Left lung (tissue), 10 donors: ENCODE measurements around the gene HSPBAP1. TPM values are rescaled to one million over a fixed set of nuclear protein-coding genes. Genes with fewer than 3 reads are reported as not detected.
"Not testable (repeated sequence)": the region's sequence is repeated elsewhere in the genome, so short reads cannot be mapped to it uniquely, and the experiment has no call there.

ENCODE experiments used
- ATAC-seq: fragments of 200-7000 bp; cut with Tn5 transposase; one replicate; pipeline ENCODE4 v1.9.1; 2020; ENCODE audit warnings: moderate library complexity
- DNase-seq, 4 donors: peaks; one replicate each; pipeline ENCODE4 v3.0.0-alpha.2; 2013 to 2020
- H3K27ac ChIP-seq, 2 donors: fragments of 200-600 bp; sonication (generic) in 1 of 2; one replicate each; pipeline versions ENCODE4 v1.5.0 to v1.8.0; 2020 to 2021
- H3K27me3 ChIP-seq, 2 donors: fragments of 200-600 bp; sonication (generic) in 1 of 2; one replicate each; pipeline versions ENCODE4 v1.5.0 to v1.8.0; 2020 to 2021
- H3K36me3 ChIP-seq, 2 donors: fragments of 200-600 bp; sonication (generic) in 1 of 2; one replicate each; pipeline versions ENCODE4 v1.5.0 to v1.8.0; 2020 to 2021
- H3K4me1 ChIP-seq, 2 donors: fragments of 200-600 bp; one replicate each; pipeline ENCODE4 v1.8.0; 2021
- H3K4me3 ChIP-seq, 2 donors: fragments of 200-600 bp; sonication (generic) in 1 of 2; one replicate each; pipeline versions ENCODE4 v1.5.0 to v1.8.0; 2020 to 2021; ENCODE audit warnings: mild to moderate bottlenecking in 1 of 2
- H3K9me3 ChIP-seq, 2 donors: fragments of 200-600 bp; sonication (generic) in 1 of 2; one replicate each; pipeline versions ENCODE4 v1.5.0 to v1.8.0; 2020 to 2021
- intact Hi-C, 2 donors: fragments of 100-400 bp; cut with DNase I; formaldehyde crosslinking; loops; one replicate each; pipeline versions ENCODE4 v1.11.2 to v1.14.2; 2022
- polyA plus RNA-seq, 6 donors: library from polyadenylated mRNA; unstranded; fragments of 120-200 nt; gene quantifications; one replicate each; pipeline ENCODE4 v1.2.1, GENCODE V29; 2013; ENCODE audit not compliant: insufficient read length in 6 of 6
- total RNA-seq, 2 donors: library from RNA; stranded (reverse); fragmentation: NEBNext Ultra II Directional; extraction: Animal tissue kit (Norgen Biotek cat#: 25700); gene quantifications; one replicate each; pipeline ENCODE4 v1.2.1, GENCODE V29; 2021
- TF ChIP-seq, protein P1 (sequence below), 2 donors: fragments of 200-600 bp; sonication (generic) in 1 of 2; IDR thresholded peaks; one replicate each; pipeline versions ENCODE4 v1.5.0 to v1.8.0; 2021; ENCODE audit warnings: antibody characterized with exemption in 2 of 2
- donor health status: DM: no; HTN: yes; CAD: no.
- donor health status: DM: no; HTN: no; CAD: no.

The HSPBAP1 gene
- total and polyA plus RNA-seq, 8 donors, result 8.2 to 16.0 (median 13.1) TPM

GRCh38 chr3:122743581-122744120, 50.0 kb downstream of the HSPBAP1 start:
- DNase-seq, result no peak

GRCh38 chr3:122742234-122742633, 51.4 kb downstream of the HSPBAP1 start:
- Histone ChIP-seq H3K9me3 (no peaks in the 10 kb centered on the region), H3K4me3 (no peak overlapping the region), H3K4me1 (no peaks in the 10 kb centered on the region), H3K36me3 (peaks cover 0 to 33% of the 10 kb centered on the region in 2 donors), H3K27ac (no peak overlapping the region), H3K27me3 (no peaks in the 10 kb centered on the region)
- TF ChIP-seq, protein P1, sequence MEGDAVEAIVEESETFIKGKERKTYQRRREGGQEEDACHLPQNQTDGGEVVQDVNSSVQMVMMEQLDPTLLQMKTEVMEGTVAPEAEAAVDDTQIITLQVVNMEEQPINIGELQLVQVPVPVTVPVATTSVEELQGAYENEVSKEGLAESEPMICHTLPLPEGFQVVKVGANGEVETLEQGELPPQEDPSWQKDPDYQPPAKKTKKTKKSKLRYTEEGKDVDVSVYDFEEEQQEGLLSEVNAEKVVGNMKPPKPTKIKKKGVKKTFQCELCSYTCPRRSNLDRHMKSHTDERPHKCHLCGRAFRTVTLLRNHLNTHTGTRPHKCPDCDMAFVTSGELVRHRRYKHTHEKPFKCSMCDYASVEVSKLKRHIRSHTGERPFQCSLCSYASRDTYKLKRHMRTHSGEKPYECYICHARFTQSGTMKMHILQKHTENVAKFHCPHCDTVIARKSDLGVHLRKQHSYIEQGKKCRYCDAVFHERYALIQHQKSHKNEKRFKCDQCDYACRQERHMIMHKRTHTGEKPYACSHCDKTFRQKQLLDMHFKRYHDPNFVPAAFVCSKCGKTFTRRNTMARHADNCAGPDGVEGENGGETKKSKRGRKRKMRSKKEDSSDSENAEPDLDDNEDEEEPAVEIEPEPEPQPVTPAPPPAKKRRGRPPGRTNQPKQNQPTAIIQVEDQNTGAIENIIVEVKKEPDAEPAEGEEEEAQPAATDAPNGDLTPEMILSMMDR (IDR thresholded peaks at IDR 0.05), result no peak
- intact Hi-C loops, result no loop called here
- DNase-seq (no peak), ATAC-seq (no peak)

More at GRCh38 chr3:122743581-122744120, 50.0 kb downstream of the HSPBAP1 start:
- no peaks in the 10 kb centered on the region for H3K9me3 ChIP-seq
- H3K4me3 ChIP-seq, result no peak overlapping the region
- ATAC-seq, result no peak
- TF ChIP-seq, protein P1 (IDR thresholded peaks at IDR 0.05), result no peak
- H3K4me1 ChIP-seq, result no peaks in the 10 kb centered on the region
- intact Hi-C loops, result no loop called here
- H3K36me3 ChIP-seq, result peaks cover 0 to 33% of the 10 kb centered on the region in 2 donors
- H3K27me3 ChIP-seq, result no peaks in the 10 kb centered on the region
- H3K27ac ChIP-seq, result no peak overlapping the region

- Histone ChIP-seq H3K27me3 (no peaks in the 10 kb centered on the region), H3K4me3 (no peak overlapping the region), H3K27ac (no peak overlapping the region), H3K36me3 (peaks cover 0 to 33% of the 10 kb centered on the region in 2 donors), H3K4me1 (no peaks in the 10 kb centered on the region), H3K9me3 (no peaks in the 10 kb centered on the region)
- TF ChIP-seq, protein P1 (IDR thresholded peaks at IDR 0.05), result no peak
- intact Hi-C loops, result no loop called here
- no peak for ATAC-seq
- no peak for DNase-seq
Observed at GRCh38 chr3:122739172-122739571, 54.5 kb downstream of the HSPBAP1 start.

DNA sequence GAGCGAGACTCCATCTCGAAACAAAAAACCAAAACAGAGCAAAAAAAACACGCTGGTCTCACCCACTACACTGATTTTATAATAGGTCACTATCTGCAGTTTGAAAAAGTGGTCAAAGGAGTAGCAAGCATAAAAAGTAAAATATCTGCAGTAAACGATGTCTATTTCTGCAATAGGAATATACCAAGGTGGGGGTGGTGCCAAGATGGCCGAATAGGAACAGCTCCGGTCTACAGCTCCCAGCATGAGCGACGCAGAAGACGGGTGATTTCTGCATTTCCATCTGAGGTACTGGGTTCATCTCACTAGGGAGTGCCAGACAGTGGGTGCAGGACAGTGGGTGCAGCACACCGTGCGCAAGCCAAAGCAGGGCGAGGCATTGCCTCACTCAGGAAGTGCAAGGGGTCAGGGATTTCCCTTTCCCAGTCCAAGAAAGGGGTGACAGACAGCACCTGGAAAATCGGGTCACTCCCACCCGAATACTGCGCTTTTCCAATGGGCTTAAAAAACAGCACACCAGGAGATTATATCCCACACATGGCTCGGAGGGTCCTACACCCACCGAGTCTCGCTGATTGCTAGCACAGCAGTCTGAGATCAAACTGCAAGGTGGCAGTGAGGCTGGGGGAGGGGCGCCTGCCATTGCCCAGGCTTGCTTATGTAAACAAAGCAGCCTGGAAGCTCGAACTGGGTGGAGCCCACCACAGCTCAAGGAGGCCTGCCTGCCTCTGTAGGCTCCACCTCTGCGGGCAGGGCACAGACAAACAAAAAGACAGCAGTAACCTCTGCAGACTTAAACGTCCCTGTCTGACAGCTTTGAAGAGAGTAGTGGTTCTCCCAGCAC, 60.7 kb downstream of the HSPBAP1 start:
- DNase-seq, intact Hi-C loops: not testable (repeated sequence)

DNA sequence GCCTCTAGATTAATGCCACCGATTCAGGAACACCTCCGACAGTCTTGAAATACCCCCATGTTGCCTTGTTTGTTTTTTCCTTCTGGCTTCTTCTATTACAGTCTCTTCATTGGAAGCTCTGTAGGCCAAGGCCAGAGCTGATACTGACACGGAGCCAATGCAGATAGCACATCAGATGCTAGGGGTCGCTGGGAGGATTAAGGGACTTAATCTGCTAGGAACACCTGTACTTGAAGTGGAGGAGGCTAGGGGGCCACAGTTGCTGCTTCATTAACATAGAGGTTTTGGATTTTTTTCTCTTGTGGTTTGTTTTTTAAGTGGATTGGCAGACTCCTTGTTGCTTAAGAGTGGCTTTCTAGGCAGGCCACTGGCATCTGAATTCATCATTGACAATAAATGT, 63.4 kb downstream of the HSPBAP1 start:
- Histone ChIP-seq H3K27ac (no peak overlapping the region), H3K27me3 (no peaks in the 10 kb centered on the region), H3K9me3 (no peaks in the 10 kb centered on the region), H3K36me3 (peaks cover 3 to 35% of the 10 kb centered on the region in 2 donors), H3K4me1 (no peaks in the 10 kb centered on the region), H3K4me3 (no peak overlapping the region)
- DNase-seq, result no peak
- TF ChIP-seq, protein P1 (IDR thresholded peaks at IDR 0.05), result no peak
- intact Hi-C loops, result no loop called here
- no peak for ATAC-seq

More for the DNA sequence above, 60.7 kb downstream of the HSPBAP1 start:
- peaks cover 3 to 30% of the 10 kb centered on the region in 2 donors for H3K36me3 ChIP-seq
- H3K27me3 ChIP-seq, ATAC-seq, H3K27ac ChIP-seq, H3K4me1 ChIP-seq, H3K4me3 ChIP-seq, H3K9me3 ChIP-seq: not testable (repeated sequence)
